HG02852 (cell line): ENCODE measurements around the gene DPY19L2.
"Not testable (repeated sequence)": the region's sequence is repeated elsewhere in the genome, so short reads cannot be mapped to it uniquely, and the experiment has no call there.

Source experiments
- ATAC-seq: cut with Tn5 transposase; IDR thresholded peaks from one replicate; pipeline ENCODE4 v1.9.1; 2021; ENCODE audit warnings: mild to moderate bottlenecking, moderate library complexity; ENCODE audit not compliant: unreplicated experiment

Gene DPY19L2

GRCh38 chr12:63668800-63669365, 590 bp upstream of the DPY19L2 start:
- peak; percentile 49 for ATAC-seq

GRCh38 chr12:63663005-63663404, 5.3 kb downstream of the DPY19L2 start:
- ATAC-seq, result not testable (repeated sequence)

GRCh38 chr12:63658501-63658900, 9.8 kb downstream of the DPY19L2 start:
- ATAC-seq, result not testable (repeated sequence)

DNA sequence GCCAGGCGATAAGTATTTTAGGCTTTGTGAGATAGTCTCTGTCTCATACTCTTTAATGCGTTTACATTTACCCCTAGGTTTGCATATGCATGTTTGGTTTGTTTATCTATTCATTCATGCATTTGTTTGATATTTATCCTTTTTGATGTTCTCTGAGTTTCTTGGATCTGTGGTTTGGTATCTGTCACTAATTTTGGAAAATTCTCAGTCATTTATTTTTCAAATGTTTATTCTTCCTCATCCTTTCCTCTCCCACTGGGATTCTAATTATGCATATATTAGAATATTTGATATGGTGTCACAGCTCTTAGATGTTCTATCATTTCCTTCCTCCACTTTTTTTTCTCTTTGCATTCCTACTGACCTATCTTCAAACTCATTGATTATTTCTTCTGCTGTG, 11.9 kb downstream of the DPY19L2 start:
- not testable (repeated sequence) for ATAC-seq

GRCh38 chr12:63655543-63656257, 12.6 kb downstream of the DPY19L2 start:
- not testable (repeated sequence) for ATAC-seq

DNA sequence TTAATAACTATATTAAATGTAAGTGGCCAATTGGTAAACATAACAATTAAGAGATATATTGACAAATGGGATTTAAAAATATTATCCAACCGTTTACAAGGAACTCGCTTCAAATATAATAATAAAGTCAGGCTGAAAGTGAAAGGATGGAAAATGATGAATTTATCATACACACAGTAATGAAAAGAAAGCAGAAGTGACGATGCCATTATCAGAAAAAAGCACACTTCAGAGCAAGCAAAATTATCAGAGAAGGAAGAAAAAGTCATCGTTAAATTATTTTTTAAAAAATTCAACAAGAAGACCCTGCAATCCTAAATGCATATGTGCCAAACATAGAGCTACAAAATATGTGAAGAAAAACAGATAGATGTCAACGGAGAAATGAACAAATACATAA, 13.8 kb downstream of the DPY19L2 start:
- ATAC-seq, result not testable (repeated sequence)

- ATAC-seq, result not testable (repeated sequence)
Observed at GRCh38 chr12:63649517-63649916, 18.8 kb downstream of the DPY19L2 start.

GRCh38 chr12:63643381-63644140, 24.7 kb downstream of the DPY19L2 start:
- ATAC-seq, result not testable (repeated sequence)

- ATAC-seq, result not testable (repeated sequence)
Observed at GRCh38 chr12:63624258-63624657, 44.0 kb downstream of the DPY19L2 start.

GRCh38 chr12:63615544-63615943, 52.7 kb downstream of the DPY19L2 start:
- ATAC-seq, result not testable (repeated sequence)

DNA sequence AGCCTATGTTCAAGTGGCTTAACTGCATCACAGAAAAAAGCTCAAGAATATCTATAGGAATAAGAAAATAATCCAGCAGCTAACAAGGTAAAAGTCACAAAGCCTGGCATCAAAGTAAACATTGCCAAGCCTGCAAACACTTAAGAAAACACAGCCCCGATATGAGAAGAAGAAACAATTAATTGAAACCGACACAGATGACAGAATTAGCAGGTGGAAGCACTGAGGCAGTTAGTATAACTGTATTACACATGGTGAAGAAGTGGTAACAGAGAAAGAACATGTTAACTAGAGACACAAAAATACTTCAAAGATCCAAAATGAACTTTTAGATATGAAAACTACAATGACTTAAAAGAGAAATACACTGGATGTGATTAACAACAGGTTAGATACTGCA, 57.0 kb downstream of the DPY19L2 start:
- ATAC-seq, result not testable (repeated sequence)

GRCh38 chr12:63609281-63609680, 59.0 kb downstream of the DPY19L2 start:
- not testable (repeated sequence) for ATAC-seq

DNA sequence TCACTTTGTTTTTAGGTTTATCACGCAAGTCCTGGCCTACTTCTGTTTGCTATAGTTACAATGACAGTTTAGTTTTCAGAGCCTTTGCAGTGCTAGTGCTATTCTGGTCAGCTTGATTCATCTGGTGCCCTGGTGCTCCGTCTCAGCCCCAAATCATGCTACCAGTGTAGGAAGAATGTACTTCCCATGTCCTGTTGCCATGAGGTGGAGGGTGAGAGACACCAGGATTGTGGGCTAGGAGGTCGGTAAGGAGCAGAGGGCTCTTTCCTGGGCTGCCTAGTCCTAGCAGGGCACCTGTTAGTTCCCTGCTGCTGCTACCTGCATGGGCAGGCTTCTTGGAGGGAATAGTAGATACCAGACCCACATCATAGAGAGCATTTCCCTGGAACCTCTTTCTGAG, 63.3 kb downstream of the DPY19L2 start:
- ATAC-seq, result not testable (repeated sequence)

DNA sequence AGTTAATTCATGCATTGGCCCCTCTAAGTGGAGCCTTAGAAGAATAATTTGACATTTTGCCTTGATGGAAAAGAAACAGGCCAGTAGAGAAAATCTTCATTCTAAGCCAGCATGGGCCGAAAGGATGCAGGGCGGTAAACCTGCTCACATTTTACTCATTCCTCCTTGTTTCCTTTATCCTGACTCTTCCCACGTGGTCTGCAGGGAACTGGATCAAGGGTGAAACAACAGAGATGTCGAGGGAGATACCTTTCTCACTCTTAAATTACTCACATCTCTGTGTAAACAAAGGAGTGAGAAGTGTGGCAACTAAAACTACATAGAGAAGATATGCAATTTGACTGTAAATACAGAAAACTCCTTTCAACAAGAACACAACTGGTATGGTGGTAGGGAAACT, 73.5 kb downstream of the DPY19L2 start:
- not testable (repeated sequence) for ATAC-seq

GRCh38 chr12:63584426-63584825, 83.9 kb downstream of the DPY19L2 start:
- ATAC-seq, result not testable (repeated sequence)

GRCh38 chr12:63583289-63583688, 85.0 kb downstream of the DPY19L2 start:
- ATAC-seq, result not testable (repeated sequence)

- not testable (repeated sequence) for ATAC-seq
Observed at GRCh38 chr12:63577631-63578030, 90.7 kb downstream of the DPY19L2 start.

- not testable (repeated sequence) for ATAC-seq
Observed at GRCh38 chr12:63572038-63572437, 96.3 kb downstream of the DPY19L2 start.

DNA sequence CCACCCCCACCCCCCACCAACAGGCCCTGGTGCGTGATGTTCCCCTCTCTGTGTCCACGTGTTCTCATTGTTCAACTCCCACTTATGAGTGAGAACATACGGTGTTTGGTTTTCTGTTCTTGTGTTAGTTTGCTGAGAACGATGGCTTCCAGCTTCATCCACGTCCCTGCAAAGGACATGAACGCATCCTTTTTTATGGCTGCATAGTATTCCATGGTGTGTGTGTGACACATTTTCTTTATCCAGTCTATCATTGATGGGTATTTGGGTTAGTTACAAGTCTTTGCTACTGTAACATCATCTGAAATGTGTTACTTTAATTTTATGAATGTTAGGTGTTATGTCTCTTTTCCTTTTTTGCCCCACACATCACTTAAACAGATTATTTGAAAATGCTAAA, 109.8 kb downstream of the DPY19L2 start:
- not testable (repeated sequence) for ATAC-seq

DNA sequence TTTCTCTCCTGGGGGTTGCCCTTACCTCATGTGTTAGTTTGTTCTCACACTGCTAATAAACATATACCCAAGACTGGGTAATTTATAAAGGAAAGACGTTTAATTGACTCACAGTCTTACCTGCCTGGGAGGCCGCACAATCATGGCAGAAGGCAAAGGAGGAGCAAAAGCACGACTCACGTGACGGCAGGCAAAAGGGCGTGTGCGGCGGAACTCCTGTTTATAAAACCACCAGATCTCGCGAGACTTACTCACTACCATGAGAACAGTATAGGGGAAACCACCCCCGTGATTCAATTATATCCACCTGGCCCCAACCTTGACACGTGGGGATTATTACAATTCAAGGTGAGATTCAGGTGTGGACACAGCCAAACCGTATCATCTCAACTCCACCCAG, 116.9 kb downstream of the DPY19L2 start:
- not testable (repeated sequence) for ATAC-seq

DNA sequence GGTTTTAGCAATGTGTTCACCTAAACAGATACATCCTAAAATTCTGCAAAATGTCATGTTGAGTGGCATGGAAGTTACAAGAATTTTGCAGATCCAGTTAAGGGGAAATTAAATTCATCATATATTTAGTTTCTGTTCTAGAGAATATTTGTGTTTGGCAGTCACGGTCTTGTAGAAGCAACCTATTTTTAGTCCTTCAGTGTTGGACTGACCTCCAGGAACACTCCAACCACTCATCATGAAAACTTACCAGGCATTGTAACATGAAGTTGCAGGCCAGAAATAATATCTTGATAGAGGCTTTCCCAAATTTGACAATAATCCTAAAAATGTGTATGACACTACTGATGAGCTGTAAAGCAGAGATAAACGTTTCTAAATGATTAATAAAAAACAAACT, 119.3 kb downstream of the DPY19L2 start:
- ATAC-seq, result not testable (repeated sequence)
